Heart left ventricle (tissue), 13 donors: Measurements from ENCODE around the gene DYNLRB2.

Experiments
- POLR2A ChIP-seq, 2 donors: fragments of 450-650 bp; IDR thresholded peaks; one replicate each; pipeline ENCODE4 v1.6.1; 2017; ENCODE audit warnings: antibody characterized with exemption in 2 of 2, mild to moderate bottlenecking in 2 of 2, moderate library complexity in 2 of 2
- TF ChIP-seq, protein P1 (sequence below), 12 donors: fragments of 200-600 bp; sonication (generic) in 4 of 12; IDR thresholded peaks; one replicate each; pipeline versions ENCODE4 v1.5.0 to v1.8.0; 2018 to 2022; ENCODE audit warnings: antibody characterized with exemption in 12 of 12, mild to moderate bottlenecking in 5 of 12
- donor health status: ischemic (EF 13 %, LVEDD 7.1; RV severe dilation, severe dysfunction).
- donor health status: DM: no; HTN: yes; CAD: no.
- donor health status: DM: no; HTN: no; CAD: no.
- donor health status: ischemic (EF 25% LVEDD 6.9; RV normal size, moderate dysfunction).
- donor health status: ischemic (EF 25% LVEDD 5.7; RV mildly dilated, moderate dysfunction).
- donor health status: ischemic (EF 35%, LVEDD 5.7; RV mildly dilated, moderate dysfunction).
- donor health status: nonischemic (EF 11% LVEDD 7.7; RV severe dilation, severe dysfunction).
- donor health status: DM: yes; HTN: yes; CAD: no.
- donor health status: PGD.
- donor health status: ischemic (EF 29% LVEDD 5.4; RV normal size, mild dysfunction).
- donor health status: nonischemic (EF 23%, LVEDD 6.1; RV moderate dilation, normal function).

DNA sequence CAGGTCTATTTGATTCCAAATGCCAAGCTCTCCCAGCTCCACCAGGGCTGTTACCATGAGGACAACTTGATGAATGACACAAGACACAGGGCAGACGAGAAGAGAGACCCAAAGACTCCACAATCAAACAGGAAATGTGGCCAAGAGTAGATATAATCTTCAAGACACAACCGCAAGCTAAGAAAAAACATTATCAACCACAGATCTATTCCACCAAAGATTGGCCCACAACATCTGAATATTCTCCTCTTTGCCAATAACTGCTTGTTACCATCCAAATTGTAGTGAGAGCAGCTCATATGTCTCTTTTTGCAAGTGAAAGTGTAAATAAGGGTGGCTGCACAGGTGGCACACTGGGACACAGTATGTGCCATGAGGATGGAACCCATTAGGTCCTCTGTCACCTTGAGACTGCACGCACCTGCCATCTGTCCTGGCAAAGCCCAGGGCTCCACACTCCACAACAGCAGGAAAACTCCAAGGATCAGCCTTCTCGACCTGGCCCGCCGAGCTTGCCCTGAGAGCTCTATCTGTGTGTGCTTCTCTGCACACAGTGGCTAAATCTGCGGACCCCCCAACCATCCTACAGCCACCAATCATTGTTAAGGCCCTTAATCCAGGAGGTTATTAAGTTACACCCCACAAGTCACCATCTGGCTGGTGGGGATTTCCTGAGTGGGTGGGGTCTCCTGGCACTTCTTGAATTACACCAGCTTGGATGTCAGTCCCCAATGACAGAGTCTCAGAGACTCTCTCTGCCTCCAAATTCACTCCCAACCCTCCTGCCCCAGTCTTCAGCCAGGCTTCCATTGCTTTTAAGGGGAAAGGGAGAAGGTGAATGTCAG, 50.5 kb downstream of the DYNLRB2 start:
- TF ChIP-seq, protein P1, sequence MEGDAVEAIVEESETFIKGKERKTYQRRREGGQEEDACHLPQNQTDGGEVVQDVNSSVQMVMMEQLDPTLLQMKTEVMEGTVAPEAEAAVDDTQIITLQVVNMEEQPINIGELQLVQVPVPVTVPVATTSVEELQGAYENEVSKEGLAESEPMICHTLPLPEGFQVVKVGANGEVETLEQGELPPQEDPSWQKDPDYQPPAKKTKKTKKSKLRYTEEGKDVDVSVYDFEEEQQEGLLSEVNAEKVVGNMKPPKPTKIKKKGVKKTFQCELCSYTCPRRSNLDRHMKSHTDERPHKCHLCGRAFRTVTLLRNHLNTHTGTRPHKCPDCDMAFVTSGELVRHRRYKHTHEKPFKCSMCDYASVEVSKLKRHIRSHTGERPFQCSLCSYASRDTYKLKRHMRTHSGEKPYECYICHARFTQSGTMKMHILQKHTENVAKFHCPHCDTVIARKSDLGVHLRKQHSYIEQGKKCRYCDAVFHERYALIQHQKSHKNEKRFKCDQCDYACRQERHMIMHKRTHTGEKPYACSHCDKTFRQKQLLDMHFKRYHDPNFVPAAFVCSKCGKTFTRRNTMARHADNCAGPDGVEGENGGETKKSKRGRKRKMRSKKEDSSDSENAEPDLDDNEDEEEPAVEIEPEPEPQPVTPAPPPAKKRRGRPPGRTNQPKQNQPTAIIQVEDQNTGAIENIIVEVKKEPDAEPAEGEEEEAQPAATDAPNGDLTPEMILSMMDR (IDR thresholded peaks at IDR 0.05) = no peak
- TF ChIP-seq POLR2A (IDR thresholded peaks at IDR 0.05) = no peak
